ENCODE data around the gene ANO8.
"Not testable (repeated sequence)": the region's sequence is repeated elsewhere in the genome, so short reads cannot be mapped to it uniquely, and the experiment has no call there.

ANO8 gene, protein sequence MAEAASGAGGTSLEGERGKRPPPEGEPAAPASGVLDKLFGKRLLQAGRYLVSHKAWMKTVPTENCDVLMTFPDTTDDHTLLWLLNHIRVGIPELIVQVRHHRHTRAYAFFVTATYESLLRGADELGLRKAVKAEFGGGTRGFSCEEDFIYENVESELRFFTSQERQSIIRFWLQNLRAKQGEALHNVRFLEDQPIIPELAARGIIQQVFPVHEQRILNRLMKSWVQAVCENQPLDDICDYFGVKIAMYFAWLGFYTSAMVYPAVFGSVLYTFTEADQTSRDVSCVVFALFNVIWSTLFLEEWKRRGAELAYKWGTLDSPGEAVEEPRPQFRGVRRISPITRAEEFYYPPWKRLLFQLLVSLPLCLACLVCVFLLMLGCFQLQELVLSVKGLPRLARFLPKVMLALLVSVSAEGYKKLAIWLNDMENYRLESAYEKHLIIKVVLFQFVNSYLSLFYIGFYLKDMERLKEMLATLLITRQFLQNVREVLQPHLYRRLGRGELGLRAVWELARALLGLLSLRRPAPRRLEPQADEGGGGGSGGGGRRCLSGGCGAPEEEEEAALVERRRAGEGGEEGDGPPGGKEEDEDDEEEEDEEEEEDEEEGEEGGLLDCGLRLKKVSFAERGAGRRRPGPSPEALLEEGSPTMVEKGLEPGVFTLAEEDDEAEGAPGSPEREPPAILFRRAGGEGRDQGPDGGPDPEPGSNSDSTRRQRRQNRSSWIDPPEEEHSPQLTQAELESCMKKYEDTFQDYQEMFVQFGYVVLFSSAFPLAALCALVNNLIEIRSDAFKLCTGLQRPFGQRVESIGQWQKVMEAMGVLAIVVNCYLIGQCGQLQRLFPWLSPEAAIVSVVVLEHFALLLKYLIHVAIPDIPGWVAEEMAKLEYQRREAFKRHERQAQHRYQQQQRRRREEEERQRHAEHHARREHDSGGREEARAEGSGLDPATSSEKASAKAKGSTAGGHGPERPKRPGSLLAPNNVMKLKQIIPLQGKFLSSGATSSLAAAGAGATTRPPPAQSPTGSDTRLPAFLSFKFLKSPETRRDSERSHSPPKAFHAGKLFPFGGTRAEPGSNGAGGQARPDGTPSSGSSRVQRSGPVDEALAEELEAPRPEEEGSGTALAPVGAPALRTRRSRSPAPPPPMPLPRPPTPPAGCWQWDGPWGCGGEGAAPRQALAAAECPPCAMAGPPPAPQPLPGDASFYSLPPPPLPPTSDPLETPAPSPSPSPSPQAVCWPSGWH

DNA sequence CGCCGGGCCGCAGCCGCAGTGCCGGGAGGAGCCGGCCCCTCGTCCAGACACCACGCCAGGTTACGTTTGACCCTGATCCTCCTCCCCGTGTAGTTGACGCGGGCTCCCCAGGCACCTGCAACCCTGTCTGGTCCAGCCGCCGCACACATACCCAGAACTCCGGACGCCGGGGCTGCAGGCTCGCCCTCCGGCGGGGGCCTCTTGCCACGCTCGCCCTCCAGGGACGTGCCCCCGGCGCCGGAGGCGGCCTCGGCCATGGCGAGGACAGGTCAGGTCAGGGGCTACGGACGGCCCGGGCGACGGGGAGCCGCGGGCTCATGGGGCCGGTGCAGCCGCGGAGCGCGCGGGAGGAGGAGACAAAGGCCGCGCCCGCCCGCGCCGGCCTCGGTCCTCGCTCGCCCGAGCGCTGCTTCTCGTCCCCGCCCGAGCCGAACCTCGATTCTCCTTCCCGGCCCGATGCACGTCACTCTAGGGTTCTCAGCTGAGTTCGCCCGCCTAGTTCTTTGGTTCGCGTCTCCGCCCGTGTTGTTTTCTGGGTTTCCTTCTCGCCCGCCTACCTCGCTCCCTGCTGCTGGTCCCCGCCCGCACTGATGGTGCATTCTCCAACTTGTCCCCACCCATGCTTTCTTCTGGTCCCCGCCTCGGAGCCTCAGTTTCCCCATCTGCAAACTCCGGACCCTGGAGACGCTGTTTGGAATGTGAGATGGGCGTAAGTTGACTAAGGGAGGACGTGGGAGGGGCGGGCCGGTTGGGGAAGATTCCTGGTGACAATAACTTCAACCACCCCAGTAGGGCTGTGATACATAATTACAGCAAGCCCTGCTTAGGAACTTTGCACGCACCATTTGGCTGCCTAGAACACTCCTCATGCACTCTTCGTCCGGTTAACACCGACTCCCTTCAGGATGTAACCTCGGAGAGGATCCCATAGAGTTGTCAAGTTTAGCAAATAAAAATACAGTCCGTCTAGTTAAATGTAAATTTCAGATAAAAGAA, at the start of gene ANO8:
ANO8 (minus strand) TSS at position 442 of the 996 bp plus-strand sequence; CDS start at position 257, 185 bp downstream.
- peak; percentile 99 for DNase-seq

DNA sequence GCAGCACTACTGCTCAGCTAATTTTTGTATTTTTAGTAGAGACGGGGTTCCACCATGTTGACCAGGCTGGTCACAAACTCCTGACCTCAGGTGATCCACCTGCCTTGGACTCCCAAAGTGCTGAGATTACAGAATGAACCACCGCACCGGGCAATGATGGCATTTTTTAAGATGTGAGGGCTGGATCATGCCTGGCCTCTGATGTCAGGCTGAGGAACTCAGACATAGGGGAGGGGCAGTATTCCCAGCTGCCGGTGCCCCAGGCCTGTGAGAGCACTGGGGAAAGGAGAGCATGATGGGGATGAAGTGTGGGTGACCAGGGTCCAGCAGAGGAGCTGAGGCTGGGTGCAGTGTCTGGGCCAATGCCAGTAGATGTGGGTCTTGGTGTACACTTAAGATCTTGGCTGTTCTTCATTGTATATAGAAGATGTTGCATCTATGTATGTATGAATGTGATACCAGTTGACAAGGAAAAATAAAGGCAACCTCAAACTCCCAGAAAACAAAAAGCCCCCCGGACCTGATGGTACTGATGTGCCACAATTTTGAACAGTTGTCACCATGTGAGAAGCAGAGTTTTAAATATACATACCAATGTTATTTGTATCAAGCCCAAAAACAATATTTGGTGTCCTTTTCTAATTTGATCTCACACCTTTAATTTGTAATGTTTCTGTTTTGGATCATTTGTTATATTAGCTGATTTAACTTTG, 45.9 kb upstream of the ANO8 start:
- no peak for DNase-seq

DNA sequence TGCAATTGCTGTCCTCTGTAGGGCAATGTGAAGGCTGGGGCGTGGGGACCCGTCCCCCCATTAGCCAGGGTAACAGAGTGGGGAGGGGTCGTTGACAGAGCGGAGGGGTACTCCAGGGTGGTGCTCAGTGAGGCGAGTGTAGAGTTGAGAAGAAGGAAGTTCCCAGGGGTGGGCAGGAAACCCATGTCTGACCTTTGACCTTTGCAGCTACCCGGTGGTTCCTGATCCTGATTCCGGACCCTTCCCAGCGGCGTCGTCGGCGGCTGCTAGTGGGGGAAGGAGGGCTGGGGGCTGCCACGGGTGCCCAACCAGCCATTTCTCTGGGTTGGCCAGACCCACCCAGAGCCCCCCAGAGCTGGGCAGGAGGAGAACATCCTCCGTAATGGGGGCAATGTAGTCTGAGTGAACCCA, 44.6 kb upstream of the ANO8 start:
- DNase-seq: no peak

DNA sequence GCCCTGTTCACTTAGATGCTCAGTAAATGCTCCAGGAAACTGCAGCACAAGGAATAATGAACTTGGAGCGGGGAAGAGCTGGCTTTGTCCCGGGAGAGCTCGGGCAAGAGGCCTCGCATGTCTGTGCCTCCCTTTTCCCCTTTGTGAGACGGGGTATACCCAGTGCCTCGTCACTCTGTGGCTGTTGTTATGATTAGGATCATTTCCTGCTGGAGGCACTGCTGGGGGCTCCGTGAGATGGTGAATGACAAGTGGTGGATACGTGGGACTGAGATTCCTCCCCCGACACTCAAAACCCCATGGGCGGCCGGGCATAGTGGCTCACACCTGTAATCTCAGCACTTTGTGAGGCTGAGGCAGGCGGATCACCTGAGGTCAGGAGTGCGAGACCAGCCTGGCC, 43.6 kb upstream of the ANO8 start:
- no peak for DNase-seq

DNA sequence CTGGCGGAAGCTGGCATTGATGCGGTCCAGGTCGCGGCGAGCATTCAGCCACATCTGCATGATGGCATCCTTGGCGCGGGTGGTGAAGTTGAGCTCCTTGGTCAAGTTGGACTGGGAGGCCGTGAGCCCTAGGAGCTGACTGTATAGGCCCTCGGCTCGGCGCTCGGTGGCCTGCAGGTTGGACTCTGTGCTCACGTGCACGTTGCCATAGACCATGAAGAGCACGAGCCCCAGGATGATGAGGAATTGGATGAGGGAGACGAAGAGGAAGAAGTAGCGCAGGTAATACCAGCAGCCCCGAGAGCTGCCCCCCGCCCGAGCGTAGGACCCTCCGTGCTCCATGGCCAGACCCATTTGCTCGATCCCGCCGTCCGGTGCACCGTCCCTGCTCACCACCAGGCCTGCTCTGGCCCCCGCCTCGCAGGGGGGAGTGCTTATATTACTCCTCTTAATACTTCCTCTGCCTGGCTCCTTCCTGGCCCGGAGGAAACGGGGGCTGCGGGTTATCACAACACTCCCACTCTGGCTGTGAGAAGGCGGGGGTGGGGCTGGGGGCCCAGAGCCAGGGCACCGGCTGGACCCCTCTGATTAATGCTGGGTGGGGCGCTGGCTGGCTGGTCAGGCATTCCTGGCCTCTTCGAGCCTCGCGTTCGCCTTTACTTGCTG, 42.4 kb upstream of the ANO8 start, which contains the start of gene PLVAP:
PLVAP (minus strand) TSS at position 408 of the 666 bp plus-strand sequence; CDS start at position 354, 54 bp downstream.
- DNase-seq: no peak

DNA sequence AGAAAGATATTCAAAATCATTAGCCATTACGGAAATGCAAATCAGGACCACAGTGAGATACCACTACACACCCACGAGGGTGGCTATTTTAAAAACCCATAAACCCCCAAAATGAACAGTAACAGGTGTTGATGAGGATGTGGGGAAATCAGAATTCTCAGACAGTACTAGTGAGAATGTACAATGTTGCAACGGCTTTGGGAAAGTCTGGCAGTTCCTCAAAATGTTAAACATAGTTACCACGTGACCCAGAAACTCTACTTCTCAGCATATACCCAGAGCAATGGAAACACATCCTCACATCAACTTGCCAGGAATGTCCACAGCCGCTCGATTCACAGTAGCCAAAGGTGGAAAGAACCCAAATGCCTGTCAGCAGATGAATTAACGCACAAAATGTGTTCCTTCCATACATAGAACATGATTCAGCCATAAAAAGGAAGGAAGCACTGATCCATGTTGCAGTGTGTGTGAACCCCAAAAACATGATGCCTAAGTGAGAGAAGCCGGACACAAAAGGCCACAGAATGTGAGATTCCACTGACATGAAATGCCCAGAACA, 35.5 kb upstream of the ANO8 start:
- DNase-seq: no peak

DNA sequence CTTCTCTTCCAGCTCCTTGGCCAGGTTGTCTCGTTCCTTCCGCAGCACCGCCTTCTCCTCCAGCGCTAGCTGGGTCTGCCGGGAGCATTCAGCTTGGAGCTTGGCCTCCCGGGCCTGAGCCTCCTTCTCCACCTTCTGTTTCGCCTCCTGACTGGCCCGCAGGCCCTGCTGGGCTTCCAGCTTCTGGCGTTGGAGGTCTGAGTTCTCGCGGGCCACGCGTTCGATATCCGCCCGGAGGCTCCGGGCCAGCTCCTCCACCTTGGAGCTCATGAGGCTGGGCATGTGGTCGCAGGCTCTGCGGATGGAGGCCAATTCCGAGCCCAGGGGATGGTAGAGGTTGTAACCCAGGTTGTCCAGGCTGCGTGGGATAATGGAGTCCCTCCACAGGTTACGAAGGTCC, 30.7 kb upstream of the ANO8 start:
- no peak for DNase-seq

DNA sequence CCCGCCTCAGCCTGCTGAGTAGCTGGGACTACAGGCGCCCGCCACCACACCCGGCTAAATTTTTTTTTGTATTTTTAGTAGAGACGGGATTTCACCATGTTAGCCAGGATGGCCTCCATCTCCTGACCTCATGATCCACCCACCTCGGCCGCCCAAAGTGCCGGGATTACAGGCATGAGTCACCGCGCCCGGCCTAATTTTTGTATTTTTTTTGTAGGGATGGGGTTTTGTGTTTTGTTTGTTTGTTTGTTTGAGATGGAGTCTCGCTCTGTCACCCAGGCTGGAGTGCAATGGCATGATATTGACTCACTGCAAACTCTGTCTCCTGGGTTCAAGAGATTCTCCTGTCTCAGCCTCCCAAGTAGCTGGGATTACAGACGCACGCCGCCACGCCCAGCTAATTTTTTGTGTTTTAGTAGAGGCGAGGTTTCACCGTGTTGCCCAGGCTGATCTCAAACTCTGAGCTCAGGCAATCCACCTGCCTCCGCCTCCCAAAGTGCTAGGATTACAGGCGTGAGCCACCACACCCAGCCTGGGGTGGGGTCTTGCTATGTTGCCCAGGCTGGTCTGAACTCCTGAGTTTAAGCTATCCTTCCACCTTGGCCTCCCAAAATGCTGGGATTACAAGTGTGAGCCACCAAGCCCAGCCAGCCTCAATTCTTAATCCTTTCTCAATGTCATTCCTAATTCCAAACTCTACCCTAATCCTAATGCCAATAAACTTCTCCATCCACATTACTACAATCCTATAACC, 29.4 kb upstream of the ANO8 start:
- not testable (repeated sequence) for DNase-seq

DNA sequence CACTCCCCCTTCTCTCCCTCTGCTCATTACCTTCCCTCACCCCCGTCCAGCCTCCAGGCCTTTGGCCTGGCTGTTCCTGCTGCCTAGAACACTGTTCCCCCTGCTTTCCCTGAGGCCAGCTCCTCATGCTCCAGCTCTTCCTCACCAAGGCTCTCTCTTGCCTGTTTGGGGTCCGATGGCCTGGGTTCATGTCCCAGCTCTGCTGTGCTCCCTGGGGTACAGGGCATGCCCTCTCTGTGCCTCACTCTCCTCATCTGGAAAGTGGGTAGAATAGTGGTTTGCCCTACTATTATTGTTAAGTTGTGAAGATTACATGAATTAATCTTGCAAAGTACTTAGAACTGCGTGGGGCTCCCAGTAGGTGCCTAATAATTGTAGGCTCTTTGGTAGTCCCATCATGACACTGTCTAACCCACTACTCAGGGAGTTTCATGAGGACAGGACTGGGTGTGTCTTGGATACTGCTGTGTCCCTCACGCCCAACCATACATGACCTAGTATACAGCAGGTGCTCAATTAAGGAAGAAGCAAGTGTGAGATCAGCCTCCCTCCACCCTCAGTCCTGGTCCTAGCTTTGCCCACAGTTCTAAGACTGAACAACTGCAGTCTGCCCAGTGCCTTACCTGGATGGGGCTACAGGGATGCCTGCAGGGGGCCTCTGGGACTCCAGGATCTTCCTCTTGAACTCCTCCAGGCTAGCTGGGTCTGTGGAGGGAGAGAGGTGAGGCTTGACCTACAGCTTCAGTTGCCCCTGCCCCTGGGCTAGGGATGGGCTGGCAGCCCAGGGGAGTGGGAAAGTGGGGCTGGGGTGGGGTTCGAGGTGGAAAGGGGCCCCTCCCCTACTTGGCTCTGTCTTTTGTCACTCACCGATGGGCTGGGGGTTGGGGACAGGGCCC, 25.5 kb upstream of the ANO8 start:
- DNase-seq: no peak

DNA sequence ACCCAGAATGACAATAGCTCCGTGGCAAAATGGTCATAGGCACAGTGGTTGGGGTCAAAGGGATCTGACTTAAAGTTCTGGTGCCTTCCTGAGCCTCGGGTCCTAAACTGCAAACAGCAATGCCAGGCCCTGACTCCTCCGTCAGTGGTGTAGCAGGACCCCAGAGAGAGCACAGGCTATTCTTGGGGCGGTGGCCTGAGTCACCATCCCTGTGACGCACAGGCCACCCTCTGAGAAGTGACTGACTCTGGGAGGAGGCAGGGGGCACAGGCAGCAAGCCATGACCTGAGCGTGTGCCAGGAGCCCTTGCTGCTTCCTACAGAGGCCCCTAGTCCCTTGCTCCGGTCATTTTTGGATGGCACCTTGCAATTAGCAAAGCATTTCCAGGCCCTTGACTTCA, 23.7 kb upstream of the ANO8 start:
- DNase-seq: no peak

DNA sequence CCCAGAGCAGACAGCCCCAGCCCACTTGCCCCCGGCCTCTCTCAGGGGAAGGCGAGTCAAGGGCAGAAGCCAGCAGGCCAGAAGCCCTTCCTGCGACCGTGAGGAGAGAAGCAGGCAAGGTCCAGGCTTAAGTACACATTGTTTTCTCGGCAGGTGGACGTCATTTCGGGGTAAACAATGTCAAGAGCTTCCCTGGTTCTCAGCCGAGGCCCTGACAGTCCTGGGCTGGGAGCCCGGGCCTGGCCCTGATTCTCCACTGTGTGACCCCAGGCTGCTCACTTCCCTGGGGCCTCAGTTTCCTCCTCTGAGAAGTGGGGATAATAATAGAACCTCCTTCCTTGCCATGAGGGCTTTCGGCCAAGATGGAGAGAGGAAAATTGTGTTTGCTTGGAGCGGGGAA, 23.1 kb upstream of the ANO8 start:
- no peak for DNase-seq

DNA sequence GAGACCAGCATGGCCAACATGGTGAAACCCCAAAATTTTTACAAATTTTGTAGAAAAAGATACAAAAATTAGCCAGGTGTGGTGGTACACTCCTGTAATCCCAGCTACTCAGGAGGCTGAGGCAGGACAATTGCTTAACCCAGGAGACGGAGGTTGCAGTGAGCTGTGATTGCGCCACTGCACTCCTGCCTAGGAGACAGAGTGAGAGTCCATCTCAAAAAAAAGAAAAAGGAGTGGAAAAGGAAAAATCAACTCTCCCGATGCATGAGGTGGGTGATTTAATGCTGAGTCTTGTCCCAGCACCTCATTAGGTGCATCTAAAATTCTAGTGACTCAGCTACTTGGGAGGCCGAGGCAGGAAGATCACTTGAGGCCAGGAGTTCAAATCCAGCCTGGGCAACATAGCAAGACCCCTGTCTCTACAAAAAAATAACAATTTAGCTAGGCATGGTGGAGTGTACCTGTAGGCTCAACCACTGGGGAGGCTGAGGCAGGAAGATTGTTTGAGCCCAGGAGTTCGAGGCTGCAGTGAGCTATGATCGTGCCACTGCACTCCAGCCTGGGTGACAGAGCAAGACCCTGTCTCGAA, 22.5 kb upstream of the ANO8 start:
- no peak for DNase-seq

DNA sequence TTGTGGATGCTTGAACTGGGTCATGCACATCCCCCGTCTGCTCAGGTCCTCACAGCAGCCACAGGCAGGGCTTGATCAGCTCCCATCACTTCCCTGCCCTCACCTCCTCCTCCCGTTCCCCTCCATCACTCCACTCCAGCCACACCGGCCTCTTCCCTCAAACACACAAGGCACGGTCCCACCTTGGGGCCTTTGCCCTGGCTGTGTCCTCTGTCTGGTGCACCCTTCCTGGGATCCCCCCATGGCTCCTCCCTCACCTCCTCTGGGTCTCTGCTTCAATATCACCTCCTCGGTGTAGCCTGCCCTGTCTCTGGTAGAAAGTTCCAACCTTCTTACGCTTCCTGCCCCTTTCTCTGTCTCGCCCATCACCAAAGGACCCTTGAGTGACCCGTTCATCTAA, 18.7 kb upstream of the ANO8 start:
- DNase-seq: no peak

DNA sequence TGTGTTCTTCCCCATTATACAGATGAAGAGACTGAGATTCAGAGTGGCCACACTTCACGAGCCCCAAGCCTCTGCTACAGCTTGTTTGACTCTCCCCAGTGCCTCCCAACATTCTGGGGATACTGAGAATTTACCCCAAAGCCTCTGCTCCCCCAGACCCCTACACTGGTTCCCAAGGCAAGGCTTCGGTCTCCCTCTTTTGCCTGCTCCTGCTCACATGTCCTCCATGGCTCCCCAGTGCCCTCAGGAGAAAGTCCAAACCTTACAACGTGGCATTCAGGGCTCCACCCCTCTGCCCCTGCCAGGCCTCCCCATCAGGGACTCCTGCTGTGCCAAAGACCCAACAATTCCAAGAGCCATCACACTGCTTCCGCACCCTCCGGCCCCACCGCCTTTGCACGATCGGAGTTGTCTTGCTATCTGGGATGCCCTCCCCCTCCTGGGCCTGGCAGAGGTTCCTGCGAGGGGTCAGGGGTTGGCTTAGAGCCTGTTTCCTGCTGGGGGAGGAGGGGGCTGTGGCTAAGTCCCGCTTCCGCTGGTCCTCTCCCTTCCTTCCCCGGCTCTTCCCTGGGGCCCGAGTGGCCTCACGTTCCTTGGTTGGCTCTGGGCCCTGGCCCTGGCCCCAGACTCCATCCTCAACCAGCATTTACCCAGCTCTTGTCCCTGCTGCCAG, 18.1 kb upstream of the ANO8 start:
- DNase-seq: no peak

DNA sequence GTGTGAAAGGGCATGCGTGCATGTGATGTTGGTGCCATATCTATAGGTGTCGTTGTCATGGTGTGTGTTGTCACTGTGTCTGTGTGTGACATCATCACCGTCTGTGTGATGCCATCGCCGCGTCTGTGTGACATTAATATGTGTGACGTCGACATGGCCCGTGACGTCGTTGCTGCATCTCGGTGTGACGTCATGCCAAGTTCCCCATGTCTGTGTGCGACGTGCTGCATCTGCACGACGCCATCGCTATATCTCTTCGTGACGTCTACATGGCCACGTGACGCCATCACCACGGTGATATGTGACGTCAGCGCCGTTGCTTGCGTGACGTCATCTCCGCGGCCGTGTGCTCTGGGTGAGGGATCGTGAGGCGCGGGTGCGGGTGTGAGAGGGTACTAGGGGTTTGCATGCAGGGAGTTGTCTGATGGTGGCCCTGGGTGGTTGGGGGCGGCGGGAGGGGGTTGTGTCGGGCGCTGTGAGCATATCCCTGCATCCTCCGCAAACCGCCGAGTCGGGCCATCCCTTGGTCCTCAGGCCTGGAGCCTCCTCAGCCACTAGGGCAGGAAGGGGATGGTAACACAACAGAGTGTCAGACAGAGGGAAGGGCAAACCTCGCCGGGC, 17.3 kb upstream of the ANO8 start:
- no peak for DNase-seq

DNA sequence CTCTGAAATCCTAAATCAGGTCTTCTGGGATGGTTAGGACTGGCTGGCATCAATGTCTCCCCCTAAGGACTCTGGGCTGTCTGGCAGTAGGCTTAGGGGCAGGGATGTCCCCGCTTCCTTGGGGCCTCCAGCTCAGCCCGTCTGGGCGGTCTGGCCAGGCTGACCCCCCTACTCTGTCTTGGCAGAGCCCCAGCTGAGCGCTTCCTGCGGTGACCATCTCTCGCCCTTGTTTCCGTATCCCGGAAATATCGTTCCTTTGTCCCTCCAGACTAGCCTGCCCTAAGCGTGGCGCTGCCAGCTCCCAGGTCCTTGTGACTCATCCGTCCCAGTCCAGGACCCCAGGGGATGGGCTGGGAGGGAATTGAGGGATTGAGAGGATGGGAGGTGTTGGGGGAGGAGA, 14.0 kb upstream of the ANO8 start:
- no peak for DNase-seq

DNA sequence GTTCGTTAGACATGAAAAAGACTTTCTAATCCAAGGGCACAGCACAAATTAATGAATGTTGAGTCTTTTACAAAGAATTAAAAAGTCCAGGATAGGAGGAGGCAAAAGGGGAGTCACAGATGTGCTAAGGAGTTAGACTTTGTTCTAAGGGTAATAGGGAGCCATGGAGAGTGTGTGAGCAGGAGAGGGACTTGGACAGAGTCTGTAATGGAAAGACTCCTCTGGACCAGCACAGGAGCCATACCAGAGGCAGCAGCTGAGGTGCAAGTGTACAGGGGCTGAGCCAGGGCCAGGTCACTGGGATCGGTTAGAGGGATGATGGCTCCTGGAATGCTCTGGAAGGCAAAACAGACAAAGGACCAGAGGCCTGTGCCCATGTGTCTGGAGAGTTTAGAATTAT, 13.2 kb upstream of the ANO8 start:
- DNase-seq: no peak

Data from CD4-positive, alpha-beta T cell treated with Interleukin-4 for 4 hours (primary cell).